GM19238 (cell line): ENCODE measurements around the gene RNF113B.

Experiments used
- DNase-seq: peaks from one replicate; pipeline ENCODE4 v3.0.0; 2011; ENCODE audit warnings: low spot score; ENCODE audit not compliant: insufficient read length

RNF113B gene

DNA sequence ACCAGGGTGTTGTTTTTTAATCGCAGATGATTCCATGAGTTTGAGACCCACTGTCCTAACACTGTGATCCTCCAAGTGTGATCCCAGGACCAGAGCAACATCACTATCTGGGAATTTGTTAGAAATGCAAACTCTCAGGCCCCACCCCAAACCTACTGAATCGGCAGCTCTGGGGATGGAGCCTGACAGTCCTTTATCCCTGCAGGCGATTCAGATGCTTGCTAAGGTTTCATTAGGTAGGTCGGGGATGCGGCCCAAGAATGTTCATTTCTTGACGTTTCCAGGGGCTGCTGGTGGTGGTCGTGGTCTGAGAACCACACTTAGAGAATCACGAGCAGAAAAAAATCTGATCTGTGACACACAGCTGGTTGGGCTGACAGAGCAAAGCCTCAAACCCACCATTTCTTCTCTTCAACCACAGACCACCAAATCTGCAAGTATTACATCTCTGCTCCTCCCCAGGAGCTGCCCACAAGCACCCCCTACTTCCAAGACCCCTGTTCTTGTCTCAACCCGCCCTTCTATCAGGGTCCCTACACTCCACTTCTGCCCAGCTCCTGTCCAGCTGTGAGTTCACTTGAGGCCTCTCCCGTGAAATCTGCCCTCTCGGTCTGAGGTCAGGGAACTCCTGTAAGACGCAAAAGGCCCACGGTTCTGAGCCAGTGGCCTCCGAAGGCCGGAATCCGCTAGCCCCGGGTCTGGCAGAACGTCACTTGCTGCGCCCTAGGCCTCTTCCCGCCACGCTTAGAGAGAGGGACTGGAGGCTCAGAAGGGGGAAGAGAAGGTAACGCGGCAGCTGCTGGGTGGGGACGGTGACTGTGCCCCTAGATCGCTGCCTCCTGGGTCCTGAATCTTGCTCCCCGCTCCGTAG, 35.3 kb downstream of the RNF113B start:
- no peak for DNase-seq

DNA sequence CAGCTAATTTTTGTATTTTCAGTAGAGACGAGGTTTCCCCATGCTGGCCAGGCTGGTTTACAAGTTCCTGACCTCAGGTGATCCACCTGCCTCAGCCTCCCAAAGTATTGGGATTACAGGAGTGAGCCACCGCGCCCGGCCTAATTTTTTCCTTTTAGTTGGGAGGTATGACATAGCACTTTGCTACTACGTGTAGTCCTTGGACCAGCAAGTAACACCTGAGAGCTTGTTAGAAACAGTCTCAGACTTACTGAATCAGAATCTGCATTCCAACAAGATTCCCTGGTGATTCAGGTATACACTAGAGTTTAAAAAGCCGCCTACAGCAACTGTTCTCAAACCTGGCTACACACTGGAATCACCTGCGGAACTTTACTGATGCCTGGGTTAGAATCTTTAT, 36.0 kb downstream of the RNF113B start:
- DNase-seq, result no peak

DNA sequence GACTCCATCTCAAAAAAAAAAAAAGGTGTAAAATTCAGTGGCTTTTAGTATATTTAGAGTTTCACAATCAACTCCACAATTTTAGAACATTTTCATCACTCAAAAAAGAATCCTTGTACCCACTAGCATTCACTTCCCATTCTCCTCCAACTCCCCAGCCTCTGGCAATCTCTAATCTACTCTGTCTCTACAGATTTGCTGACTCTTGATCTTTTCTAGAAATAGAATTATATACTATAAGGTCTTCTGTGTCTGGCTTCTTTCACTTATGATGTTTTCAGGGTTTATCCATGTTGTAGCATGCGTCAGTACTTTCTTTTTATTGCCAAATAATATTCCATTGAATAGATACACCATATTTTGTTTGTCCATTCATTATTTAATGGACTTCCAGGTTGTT, 42.2 kb downstream of the RNF113B start:
- no peak for DNase-seq

DNA sequence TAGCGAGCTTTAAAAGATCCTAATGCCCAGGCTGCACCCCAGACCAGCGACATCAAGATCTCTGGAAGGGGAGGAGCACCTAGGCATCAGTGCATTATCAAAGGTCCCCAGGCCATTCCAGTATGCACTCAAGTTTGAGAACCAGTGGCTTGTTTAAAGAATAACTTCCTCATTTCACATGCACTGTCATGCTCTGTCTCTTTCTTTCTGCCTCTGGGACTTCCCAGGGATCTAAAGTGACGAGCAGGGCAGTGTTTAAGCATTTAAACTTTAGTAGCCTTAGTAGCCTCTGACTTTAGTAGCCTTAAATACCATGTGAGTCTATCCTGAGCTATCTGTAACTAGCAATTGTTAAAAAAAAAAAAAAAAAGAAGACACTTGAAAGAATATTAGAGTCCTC, 43.1 kb downstream of the RNF113B start:
- no peak for DNase-seq

DNA sequence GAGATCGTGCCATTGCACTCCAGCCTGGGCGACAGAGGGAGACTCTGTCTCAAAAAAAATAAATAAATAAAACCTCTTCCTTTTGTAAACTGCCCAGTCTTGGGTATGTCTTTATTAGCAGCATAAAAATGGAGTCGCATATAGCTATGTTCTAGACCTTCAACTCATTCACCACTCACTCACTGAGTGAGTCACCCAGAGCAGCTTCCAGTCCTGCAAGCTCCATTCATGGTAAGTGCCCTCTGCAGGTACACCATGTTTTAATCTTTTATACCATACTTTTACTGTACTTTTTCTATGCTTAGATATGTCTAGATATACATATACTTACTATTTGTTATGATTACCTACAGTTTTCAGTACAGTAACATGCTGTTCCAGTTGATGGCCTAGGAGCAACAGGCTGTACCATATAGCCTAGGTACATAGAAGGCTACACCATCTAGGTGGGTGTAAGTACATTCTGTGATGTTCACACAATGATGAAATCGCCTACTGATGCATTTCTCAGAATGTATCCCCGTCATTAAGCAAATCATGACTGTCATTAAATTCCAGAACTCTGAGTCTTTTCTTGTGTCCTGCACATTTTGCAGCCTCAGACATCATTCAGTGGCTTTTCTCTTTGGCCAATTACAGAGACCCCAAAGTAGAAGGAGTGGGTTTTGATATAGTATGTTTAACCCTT, 47.9 kb downstream of the RNF113B start:
- DNase-seq, result no peak
